MM.1S (cell line): ENCODE results near the gene AP3S1.
"Not testable (repeated sequence)": the region's sequence is repeated elsewhere in the genome, so short reads cannot be mapped to it uniquely, and the experiment has no call there.

Source experiments
- DNase-seq: peaks from one replicate; pipeline ENCODE4 v3.0.0-alpha.2; 2015
- H2AFZ ChIP-seq: fragments of 300-600 bp; sonication (generic); 2 replicates; pipeline ENCODE4 v1.6.0; 2016; ENCODE audit warnings: antibody characterized with exemption, low read length
- H3F3A ChIP-seq: fragments of 300-600 bp; sonication (generic); 2 replicates; pipeline ENCODE4 v1.6.1; 2016; ENCODE audit warnings: mild to moderate bottlenecking, antibody characterized with exemption, low read length, moderate library complexity, mixed read lengths; ENCODE audit not compliant: insufficient read depth
- H3K27ac ChIP-seq: fragments of 300-600 bp; sonication (generic); 2 replicates; pipeline ENCODE4 v1.5.1; 2016; ENCODE audit warnings: mild to moderate bottlenecking, low read length
- H3K27me3 ChIP-seq: fragments of 300-600 bp; sonication (generic); replicated peaks from 2 replicates; pipeline ENCODE4 v1.6.0; 2016; ENCODE audit warnings: low read length; ENCODE audit not compliant: insufficient read depth
- H3K36me3 ChIP-seq: fragments of 300-600 bp; sonication (generic); replicated peaks from 2 replicates; pipeline ENCODE4 v1.6.1; 2016; ENCODE audit warnings: mild to moderate bottlenecking, low read length, mixed read lengths; ENCODE audit not compliant: insufficient read depth
- H3K4me1 ChIP-seq: fragments of 300-600 bp; sonication (generic); 2 replicates; pipeline ENCODE4 v1.6.1; 2016; ENCODE audit warnings: low read length, mixed read lengths
- H3K4me2 ChIP-seq: fragments of 300-600 bp; sonication (generic); 2 replicates; pipeline ENCODE4 v1.6.0; 2016; ENCODE audit warnings: low read depth, low read length
- H3K4me3 ChIP-seq: fragments of 300-600 bp; sonication (generic); 2 replicates; pipeline ENCODE4 v1.5.1; 2016; ENCODE audit warnings: low read length, mixed read lengths
- H3K79me2 ChIP-seq: fragments of 300-600 bp; sonication (generic); 2 replicates; pipeline ENCODE4 v1.6.1; 2016; ENCODE audit warnings: mixed run types, low read length, mixed read lengths
- H3K9ac ChIP-seq: fragments of 300-600 bp; sonication (generic); 2 replicates; pipeline ENCODE4 v1.6.1; 2016; ENCODE audit warnings: low read length, mixed read lengths
- H3K9me2 ChIP-seq: fragments of 300-600 bp; sonication (generic); replicated peaks from 2 replicates; pipeline ENCODE4 v1.6.1; 2016; ENCODE audit warnings: mild to moderate bottlenecking, low read length, mixed read lengths; ENCODE audit not compliant: insufficient read depth
- H3K9me3 ChIP-seq: fragments of 300-600 bp; sonication (generic); replicated peaks from 2 replicates; pipeline ENCODE4 v1.6.1; 2016; ENCODE audit warnings: mild to moderate bottlenecking, low read length, mixed read lengths; ENCODE audit not compliant: insufficient read depth
- H4K20me1 ChIP-seq: fragments of 300-600 bp; sonication (generic); 2 replicates; pipeline ENCODE4 v1.6.1; 2016; ENCODE audit warnings: mild to moderate bottlenecking, low read length, moderate library complexity, mixed read lengths; ENCODE audit not compliant: insufficient read depth
- CTCF ChIP-seq: fragments of 300-600 bp; sonication (generic); IDR thresholded peaks from 2 replicates; pipeline ENCODE4 v1.5.1; 2016; ENCODE audit warnings: antibody characterized with exemption, low read length, mixed read lengths
- EZH2 ChIP-seq: fragments of 300-600 bp; sonication (generic); optimal IDR thresholded peaks from 2 replicates; pipeline ENCODE3; 2017; ENCODE audit warnings: low read depth, mild to moderate bottlenecking, antibody characterized with exemption, low read length, mixed read lengths
- EZH2phosphoT487 ChIP-seq: fragments of 300-600 bp; sonication (generic); IDR thresholded peaks from 2 replicates; pipeline ENCODE4 v1.6.1; 2018; ENCODE audit warnings: antibody characterized with exemption, low read length

Gene AP3S1

GRCh38 chr5:115806986-115807653, 34.6 kb upstream of the AP3S1 start:
- Histone ChIP-seq H3F3A (no peaks in the 10 kb centered on the region), H3K27ac (no peak overlapping the region), H4K20me1 (no peaks in the 10 kb centered on the region), H3K27me3 (no peaks in the 10 kb centered on the region), H2AFZ (no peak overlapping the region), H3K36me3 (no peaks in the 10 kb centered on the region), H3K4me1 (0 out of 2 replicates have a peak, but pooled peaks cover 5% of the 10 kb centered on the region), H3K9ac (no peak overlapping the region), H3K4me2 (no peak overlapping the region), H3K9me3 (no peaks in the 10 kb centered on the region), H3K4me3 (no peak overlapping the region), H3K79me2 (no peaks in the 10 kb centered on the region), H3K9me2 (no peaks in the 10 kb centered on the region)
- no peak for DNase-seq
- TF ChIP-seq CTCF (no peak), EZH2phosphoT487 (no peak), EZH2 (no peak)

GRCh38 chr5:115807654-115808052, 34.1 kb upstream of the AP3S1 start:
- no peak overlapping the region for H3K9ac ChIP-seq
- H3K4me2 ChIP-seq, result no peak overlapping the region
- H3K27ac ChIP-seq, result no peak overlapping the region
- no peaks in the 10 kb centered on the region for H3F3A ChIP-seq
- H3K4me1 ChIP-seq, result 0 out of 2 replicates have a peak, but pooled peaks cover 5% of the 10 kb centered on the region
- no peaks in the 10 kb centered on the region for H3K36me3 ChIP-seq
- no peak overlapping the region for H2AFZ ChIP-seq
- H3K79me2 ChIP-seq, result no peaks in the 10 kb centered on the region
- H3K9me2 ChIP-seq, result no peaks in the 10 kb centered on the region
- no peak for DNase-seq
- no peaks in the 10 kb centered on the region for H3K9me3 ChIP-seq
- no peaks in the 10 kb centered on the region for H4K20me1 ChIP-seq
- TF ChIP-seq EZH2, result no peak
- TF ChIP-seq CTCF, result no peak
- H3K27me3 ChIP-seq, result no peaks in the 10 kb centered on the region
- no peak overlapping the region for H3K4me3 ChIP-seq

- not testable (repeated sequence) for H4K20me1 ChIP-seq, DNase-seq, H3K9me2 ChIP-seq, H3K4me1 ChIP-seq, H3K4me2 ChIP-seq, H3K27me3 ChIP-seq, H3K79me2 ChIP-seq, H3K9me3 ChIP-seq, H3K36me3 ChIP-seq, H3K9ac ChIP-seq, H3K27ac ChIP-seq, H3K4me3 ChIP-seq, H3F3A ChIP-seq, H2AFZ ChIP-seq
Observed at GRCh38 chr5:115808066-115808465, 33.7 kb upstream of the AP3S1 start.

GRCh38 chr5:115809946-115810345, 31.8 kb upstream of the AP3S1 start:
- Histone ChIP-seq H3K79me2 (no peaks in the 10 kb centered on the region), H3K9me3 (no peaks in the 10 kb centered on the region), H3K9me2 (no peaks in the 10 kb centered on the region), H3K27me3 (no peaks in the 10 kb centered on the region), H3K36me3 (no peaks in the 10 kb centered on the region), H3K27ac (no peak overlapping the region), H3K4me3 (no peak overlapping the region), H3K4me1 (0 out of 2 replicates have a peak, but pooled peaks cover 5% of the 10 kb centered on the region), H3K9ac (no peak overlapping the region), H3K4me2 (no peak overlapping the region), H2AFZ (no peak overlapping the region), H4K20me1 (no peaks in the 10 kb centered on the region), H3F3A (no peaks in the 10 kb centered on the region)
- DNase-seq, result no peak
- TF ChIP-seq CTCF, result no peak
- TF ChIP-seq EZH2phosphoT487, result no peak
- TF ChIP-seq EZH2, result no peak
